Activated B cell treated with CpG ODN at 0.5 μM for 24 hours (primary cell): Measurements from ENCODE around the gene INF2. TPM values are rescaled to one million over a fixed set of nuclear protein-coding genes. Genes with fewer than 3 reads are reported as not detected.

ENCODE experiments used
- ATAC-seq: fragments of 200-7000 bp; cut with Tn5 transposase; one replicate; pipeline ENCODE4 v1.10.0; 2021; ENCODE audit warnings: low read depth, mild to moderate bottlenecking, moderate library complexity
- CTCF ChIA-PET: fragments of 350-600 bp; sonication (Branson Sonifier 250); formaldehyde crosslinking; loops from one replicate; lab custom pipeline; 2021; ENCODE audit warnings: antibody characterized with exemption; lab: Charles Lee
- POLR2A ChIA-PET: fragments of 350-600 bp; sonication (Branson Sonifier 250); formaldehyde crosslinking; loops from one replicate; lab custom pipeline; 2021; ENCODE audit warnings: antibody characterized with exemption; lab: Charles Lee
- DNase-seq: peaks from one replicate; pipeline ENCODE4 v3.0.0; 2022
- H3K27ac Mint-ChIP-seq: one replicate; pipeline ENCODE4 v1.8.0; 2020; ENCODE audit warnings: mixed read lengths
- H3K27me3 Mint-ChIP-seq: one replicate; pipeline ENCODE4 v1.8.0; 2021; ENCODE audit warnings: mixed read lengths
- H3K36me3 Mint-ChIP-seq: one replicate; pipeline ENCODE4 v1.8.0; 2021; ENCODE audit warnings: low read depth, mixed read lengths
- H3K4me1 Mint-ChIP-seq: one replicate; pipeline ENCODE4 v1.8.0; 2021; ENCODE audit warnings: mixed read lengths
- H3K4me3 Mint-ChIP-seq: one replicate; pipeline ENCODE4 v1.8.0; 2020; ENCODE audit warnings: mild to moderate bottlenecking, mixed read lengths
- H3K9me3 Mint-ChIP-seq: one replicate; pipeline ENCODE4 v1.8.0; 2020; ENCODE audit warnings: mixed read lengths
- intact Hi-C: fragments of 100-400 bp; cut with micrococcal nuclease; formaldehyde crosslinking; loops from one replicate; pipeline ENCODE4 v1.15.1; 2024
- total RNA-seq: library from RNA; stranded (reverse); gene quantifications from 2 replicates; pipeline ENCODE4 v1.2.3, GENCODE V29; 2022
- TF ChIP-seq, protein P1 (sequence below): fragments of 200-600 bp; IDR thresholded peaks from one replicate; pipeline ENCODE4 v1.8.0; 2022; ENCODE audit warnings: antibody characterized with exemption, mild to moderate bottlenecking

INF2 gene
- total RNA-seq, 1 donor from 2014 or later, result 47.2 TPM

GRCh38 chr14:104697892-104698583 is 8.6 kb downstream of the INF2 start:
- intact Hi-C loops, result no loop called here
- no peaks in the 10 kb centered on the region for H3K9me3 Mint-ChIP-seq

DNA sequence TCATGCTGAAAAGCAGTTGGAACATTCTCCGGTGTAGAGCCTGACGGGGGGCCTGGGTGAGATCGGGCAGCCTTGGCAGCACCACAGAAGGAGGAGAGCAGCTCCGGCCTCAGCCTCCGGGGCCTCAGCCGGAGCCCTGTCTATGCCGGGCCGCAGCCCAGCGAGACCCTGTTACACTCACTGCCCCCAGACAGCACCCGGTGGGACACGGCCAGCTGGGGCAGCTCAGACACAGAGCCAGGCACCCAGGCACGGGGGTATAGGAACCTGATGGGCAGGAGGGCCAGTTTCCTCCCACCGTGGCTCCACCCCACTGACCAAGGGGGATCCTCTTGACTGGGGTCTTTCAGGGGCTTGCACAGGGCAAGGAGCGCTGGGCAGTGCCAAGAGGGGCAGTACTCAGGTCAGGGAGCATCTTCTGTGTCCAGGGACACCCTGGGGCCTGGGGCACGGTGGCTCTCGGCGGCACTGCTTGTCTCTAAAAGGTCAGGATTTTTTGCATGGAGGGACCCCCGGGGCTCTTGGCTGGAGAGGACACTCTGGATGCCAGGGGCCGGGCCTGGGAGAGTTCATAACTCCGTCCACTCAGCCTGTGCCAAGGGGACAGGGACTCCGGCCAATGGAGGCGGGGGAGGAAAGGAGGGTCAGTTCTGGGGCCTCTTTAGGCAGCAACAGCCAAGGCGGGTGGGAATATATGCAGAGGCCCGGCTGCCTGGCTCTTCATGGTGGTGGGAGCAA is 9.4 kb downstream of the INF2 start:
- DNase-seq (no peak), ATAC-seq (no peak)
- H3K27ac Mint-ChIP-seq, result no peak overlapping the region
- no peaks in the 10 kb centered on the region for H3K27me3 Mint-ChIP-seq
- ChIA-PET CTCF (no interaction called here), POLR2A (no interaction called here)
- H3K4me1 Mint-ChIP-seq, result peaks cover 21% of the 10 kb centered on the region
- TF ChIP-seq, protein P1, sequence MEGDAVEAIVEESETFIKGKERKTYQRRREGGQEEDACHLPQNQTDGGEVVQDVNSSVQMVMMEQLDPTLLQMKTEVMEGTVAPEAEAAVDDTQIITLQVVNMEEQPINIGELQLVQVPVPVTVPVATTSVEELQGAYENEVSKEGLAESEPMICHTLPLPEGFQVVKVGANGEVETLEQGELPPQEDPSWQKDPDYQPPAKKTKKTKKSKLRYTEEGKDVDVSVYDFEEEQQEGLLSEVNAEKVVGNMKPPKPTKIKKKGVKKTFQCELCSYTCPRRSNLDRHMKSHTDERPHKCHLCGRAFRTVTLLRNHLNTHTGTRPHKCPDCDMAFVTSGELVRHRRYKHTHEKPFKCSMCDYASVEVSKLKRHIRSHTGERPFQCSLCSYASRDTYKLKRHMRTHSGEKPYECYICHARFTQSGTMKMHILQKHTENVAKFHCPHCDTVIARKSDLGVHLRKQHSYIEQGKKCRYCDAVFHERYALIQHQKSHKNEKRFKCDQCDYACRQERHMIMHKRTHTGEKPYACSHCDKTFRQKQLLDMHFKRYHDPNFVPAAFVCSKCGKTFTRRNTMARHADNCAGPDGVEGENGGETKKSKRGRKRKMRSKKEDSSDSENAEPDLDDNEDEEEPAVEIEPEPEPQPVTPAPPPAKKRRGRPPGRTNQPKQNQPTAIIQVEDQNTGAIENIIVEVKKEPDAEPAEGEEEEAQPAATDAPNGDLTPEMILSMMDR, result no peak
- intact Hi-C loops, result no loop called here
- H3K9me3 Mint-ChIP-seq, result no peaks in the 10 kb centered on the region
- no peak overlapping the region for H3K4me3 Mint-ChIP-seq
- H3K36me3 Mint-ChIP-seq, result peaks cover 14% of the 10 kb centered on the region

More at GRCh38 chr14:104697892-104698583, 8.6 kb downstream of the INF2 start:
- H3K4me1 Mint-ChIP-seq, result peaks cover 24% of the 10 kb centered on the region
- no peak overlapping the region for H3K27ac Mint-ChIP-seq
- H3K27me3 Mint-ChIP-seq, result no peaks in the 10 kb centered on the region
- ChIA-PET POLR2A (interaction anchor here (0.9 kb wide), 1 partner anchor 38 kb away, joined by 3 read pairs; no protein-coding TSS in a partner anchor), CTCF (no interaction called here)
- H3K36me3 Mint-ChIP-seq, result peaks cover 8% of the 10 kb centered on the region
- no peak overlapping the region for H3K4me3 Mint-ChIP-seq
- no peak for DNase-seq
- no peak for ATAC-seq
- TF ChIP-seq, protein P1, result no peak

- H3K9me3 Mint-ChIP-seq, result no peaks in the 10 kb centered on the region
- TF ChIP-seq, protein P1, result no peak
- DNase-seq (no peak), ATAC-seq (no peak)
- H3K4me1 Mint-ChIP-seq, result peaks cover 18% of the 10 kb centered on the region
- H3K4me3 Mint-ChIP-seq, result no peak overlapping the region
- H3K27me3 Mint-ChIP-seq, result no peaks in the 10 kb centered on the region
- no peak overlapping the region for H3K27ac Mint-ChIP-seq
- intact Hi-C loops, result no loop called here
- CTCF ChIA-PET, result no interaction called here
- peaks cover 19% of the 10 kb centered on the region for H3K36me3 Mint-ChIP-seq
- POLR2A ChIA-PET, result no interaction called here
Observed at GRCh38 chr14:104699426-104699748, 10.0 kb downstream of the INF2 start.

DNA sequence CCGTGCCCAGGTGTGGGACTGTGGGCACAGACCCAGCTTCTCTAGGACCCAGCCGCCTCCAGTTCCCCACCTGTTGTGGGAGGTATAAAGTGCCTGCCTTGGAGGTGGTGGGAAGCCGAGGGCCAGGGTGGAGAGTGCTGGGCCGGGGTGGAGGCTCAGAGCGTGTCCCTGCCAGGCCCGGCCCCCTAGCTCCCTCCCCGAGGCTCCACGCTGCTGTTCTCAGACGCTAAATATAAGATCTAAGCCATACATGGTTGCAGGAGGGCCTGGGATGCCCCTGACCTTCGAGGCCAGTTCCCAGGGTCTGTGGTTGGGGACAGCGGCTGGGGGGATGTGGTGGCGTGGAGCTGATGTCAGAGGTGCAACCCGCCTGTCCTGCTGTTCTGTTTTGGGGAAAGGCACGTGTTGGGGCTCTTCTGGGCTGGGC is 10.8 kb downstream of the INF2 start:
- Mint-ChIP-seq H3K27ac (no peak overlapping the region), H3K36me3 (peaks cover 21% of the 10 kb centered on the region)
- CTCF ChIA-PET, result no interaction called here

GRCh38 chr14:104700747-104701217 is 11.4 kb downstream of the INF2 start:
- TF ChIP-seq, protein P1, result no peak
- CTCF ChIA-PET, result no interaction called here
- Mint-ChIP-seq H3K27me3 (no peaks in the 10 kb centered on the region), H3K9me3 (no peaks in the 10 kb centered on the region), H3K4me3 (no peak overlapping the region), H3K4me1 (peaks cover 4% of the 10 kb centered on the region), H3K36me3 (peaks cover 20% of the 10 kb centered on the region), H3K27ac (no peak overlapping the region)
- no peak for ATAC-seq
- DNase-seq, result no peak
- intact Hi-C loops, result no loop called here
- POLR2A ChIA-PET, result no interaction called here

More for the DNA sequence above, 10.8 kb downstream of the INF2 start:
- DNase-seq, result no peak
- intact Hi-C loops, result no loop called here
- POLR2A ChIA-PET, result no interaction called here
- H3K4me3 Mint-ChIP-seq, result no peak overlapping the region
- H3K4me1 Mint-ChIP-seq, result peaks cover 9% of the 10 kb centered on the region
- TF ChIP-seq, protein P1, result no peak
- H3K9me3 Mint-ChIP-seq, result no peaks in the 10 kb centered on the region
- ATAC-seq, result no peak
- H3K27me3 Mint-ChIP-seq, result no peaks in the 10 kb centered on the region
